Middle frontal gyrus (tissue), 1 donor: ENCODE data around the gene OR2V2.
"Not testable (repeated sequence)": the region's sequence is repeated elsewhere in the genome, so short reads cannot be mapped to it uniquely, and the experiment has no call there.

Experiments
- DNase-seq: peaks from one replicate; pipeline ENCODE4 v3.0.0-alpha.2; 2015; ENCODE audit warnings: low spot score; ENCODE audit errors: extremely low spot score

Gene OR2V2

DNA sequence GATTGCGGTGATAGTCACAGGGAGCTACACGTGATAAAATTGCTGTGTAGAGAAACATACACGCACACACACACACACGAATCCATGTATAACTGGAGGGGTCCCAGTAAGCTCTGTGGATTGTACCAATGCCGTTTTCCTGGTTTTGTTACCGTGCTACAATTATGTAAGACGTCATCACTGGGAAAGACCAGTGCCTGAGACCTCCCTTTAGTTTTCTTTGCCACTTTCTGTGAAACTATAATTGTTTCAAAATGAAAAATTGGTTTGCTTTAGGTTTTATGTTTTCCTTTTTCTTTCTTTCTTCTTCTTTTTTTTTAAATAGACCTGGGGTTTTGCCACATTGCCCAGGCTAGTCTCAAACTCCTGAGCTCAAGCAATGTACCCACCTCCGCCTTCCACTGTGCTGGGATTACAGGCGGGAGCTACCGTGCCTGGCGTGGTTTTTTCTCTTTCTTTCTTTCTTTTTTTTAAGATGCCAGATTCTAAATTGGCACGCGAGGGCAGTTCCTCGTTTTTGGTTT lies 21.3 kb downstream of the OR2V2 start:
- DNase-seq, result no peak

GRCh38 chr5:181169459-181170236 lies 22.3 kb downstream of the OR2V2 start:
- DNase-seq, result not testable (repeated sequence)

DNA sequence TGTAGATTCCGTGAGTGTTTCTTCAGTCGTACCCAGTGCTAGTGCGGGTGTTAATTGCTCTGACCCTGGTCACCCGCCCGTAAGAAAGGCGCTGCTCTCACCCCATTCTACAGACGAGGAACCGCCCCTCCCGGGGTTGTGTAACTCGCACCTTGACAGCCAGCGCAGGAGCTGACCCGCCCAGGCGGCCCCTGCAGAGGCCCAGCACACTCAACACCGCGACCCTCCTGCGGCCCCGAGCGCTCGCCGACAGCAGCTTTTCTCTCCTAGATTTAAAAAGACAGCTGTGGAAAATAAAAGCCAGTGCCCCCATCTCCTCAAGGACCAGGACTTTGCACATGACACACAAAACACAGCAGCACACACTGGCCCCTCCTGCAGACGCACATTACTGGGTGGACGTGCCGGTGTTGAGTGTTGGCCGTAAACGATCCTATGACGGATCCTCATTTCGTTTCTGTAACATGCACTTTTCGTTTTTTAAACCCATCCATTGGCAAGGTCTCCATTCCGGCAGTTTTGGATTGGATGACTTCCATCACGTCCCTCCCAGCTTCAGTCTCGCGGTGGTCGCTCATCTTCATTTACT lies 22.9 kb downstream of the OR2V2 start:
- no peak for DNase-seq

DNA sequence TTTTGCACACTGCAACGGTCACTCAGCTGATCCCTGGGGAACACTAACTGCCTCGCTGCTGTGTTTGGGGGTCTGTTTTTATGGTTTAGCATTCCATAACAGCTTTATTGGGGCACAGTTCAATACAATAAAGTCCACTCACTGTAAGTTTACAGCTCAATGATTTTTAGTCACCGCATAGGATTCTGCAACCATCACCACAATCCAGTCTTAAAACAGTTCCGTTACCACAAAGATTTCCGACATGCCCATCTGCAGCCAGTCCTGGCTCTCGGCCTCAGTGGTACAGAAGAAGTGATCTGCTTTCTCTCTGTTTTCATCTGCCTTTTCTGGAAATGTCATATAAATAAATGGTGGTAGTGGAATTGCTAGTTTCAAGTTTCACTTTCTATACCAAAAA lies 23.6 kb downstream of the OR2V2 start:
- DNase-seq, result no peak

DNA sequence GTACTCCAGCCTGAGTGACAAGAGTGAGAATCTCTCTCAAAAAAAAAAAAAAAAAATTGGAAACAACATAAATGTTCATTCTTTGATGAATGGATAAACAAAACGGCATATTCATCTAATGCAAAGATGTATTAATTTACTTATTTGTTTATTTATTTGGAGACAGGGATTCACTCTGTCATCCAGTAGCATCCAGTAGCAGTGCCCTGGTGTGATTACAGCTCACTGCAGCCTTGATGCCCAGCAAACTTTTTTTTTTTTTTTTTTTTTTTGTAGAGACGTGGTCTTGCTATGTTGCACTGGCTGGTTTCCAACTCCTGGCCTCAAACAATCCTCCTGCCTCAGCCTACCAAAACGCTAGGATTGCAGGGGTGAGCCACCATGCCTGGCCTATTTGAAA lies 24.4 kb downstream of the OR2V2 start:
- no peak for DNase-seq

DNA sequence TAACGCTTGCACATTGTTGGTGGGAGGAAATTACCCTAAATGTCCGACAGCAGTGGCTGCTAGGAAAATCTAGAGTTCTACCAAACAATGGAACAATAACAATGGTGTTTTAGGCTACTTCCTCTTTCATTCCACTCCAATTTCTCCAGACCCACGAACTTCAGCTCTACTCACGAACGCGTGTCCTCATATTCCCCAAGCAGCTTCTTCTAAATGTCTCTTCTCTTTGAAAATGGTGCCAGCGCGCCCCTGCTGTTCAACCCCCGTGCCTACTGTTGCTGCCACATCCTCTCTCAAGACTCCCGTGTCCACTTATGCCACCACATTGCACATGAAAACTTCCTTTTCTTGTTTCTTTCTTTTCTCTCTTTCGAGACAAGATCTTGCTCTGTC lies 25.6 kb downstream of the OR2V2 start:
- DNase-seq, result no peak

DNA sequence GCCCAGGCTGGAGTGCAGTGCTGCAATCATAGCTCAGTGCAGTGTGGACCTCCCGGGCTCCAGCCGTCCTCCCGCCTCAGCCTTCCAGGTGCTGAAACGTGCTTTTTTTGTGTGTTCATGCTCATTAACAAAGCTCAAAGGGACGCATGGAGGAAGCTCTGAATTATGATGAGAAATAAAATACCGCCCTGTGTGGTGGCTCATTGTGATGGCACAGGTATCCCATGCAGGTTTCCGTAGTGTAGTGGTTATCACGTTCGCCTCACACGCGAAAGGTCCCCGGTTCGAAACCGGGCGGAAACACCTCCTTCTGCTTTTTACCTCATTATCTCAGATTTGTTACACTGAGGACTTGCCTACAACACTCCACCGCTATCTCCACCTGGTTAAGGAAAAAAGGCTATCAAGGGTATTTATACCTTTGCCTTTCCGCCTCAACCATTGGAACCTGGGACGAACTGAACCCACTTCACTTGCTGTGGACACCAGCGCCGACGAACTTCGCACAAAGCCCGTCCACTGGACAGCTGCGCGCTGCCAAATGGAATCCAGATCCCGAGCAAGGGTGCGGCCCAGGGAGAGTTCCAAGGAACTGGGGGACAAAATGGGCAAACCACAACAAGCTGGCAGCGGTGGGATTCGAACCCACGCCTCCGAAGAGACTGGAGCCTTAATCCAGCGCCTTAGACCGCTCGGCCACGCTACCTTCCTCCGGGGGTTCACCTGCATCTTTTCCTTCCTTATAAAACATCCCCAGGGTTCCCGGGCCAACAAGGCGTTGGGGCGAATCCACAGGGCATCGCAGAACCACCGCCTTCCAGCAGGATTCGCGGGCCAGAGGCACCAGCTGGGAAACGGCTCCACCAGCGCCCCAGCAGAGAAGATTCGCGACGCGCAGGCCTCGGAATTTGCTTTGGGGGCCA lies 26.3 kb downstream of the OR2V2 start:
- DNase-seq, result no peak

GRCh38 chr5:181176254-181176952 lies 29.0 kb downstream of the OR2V2 start:
- DNase-seq, result no peak

GRCh38 chr5:181177559-181177958 lies 30.2 kb downstream of the OR2V2 start:
- DNase-seq, result not testable (repeated sequence)

DNA sequence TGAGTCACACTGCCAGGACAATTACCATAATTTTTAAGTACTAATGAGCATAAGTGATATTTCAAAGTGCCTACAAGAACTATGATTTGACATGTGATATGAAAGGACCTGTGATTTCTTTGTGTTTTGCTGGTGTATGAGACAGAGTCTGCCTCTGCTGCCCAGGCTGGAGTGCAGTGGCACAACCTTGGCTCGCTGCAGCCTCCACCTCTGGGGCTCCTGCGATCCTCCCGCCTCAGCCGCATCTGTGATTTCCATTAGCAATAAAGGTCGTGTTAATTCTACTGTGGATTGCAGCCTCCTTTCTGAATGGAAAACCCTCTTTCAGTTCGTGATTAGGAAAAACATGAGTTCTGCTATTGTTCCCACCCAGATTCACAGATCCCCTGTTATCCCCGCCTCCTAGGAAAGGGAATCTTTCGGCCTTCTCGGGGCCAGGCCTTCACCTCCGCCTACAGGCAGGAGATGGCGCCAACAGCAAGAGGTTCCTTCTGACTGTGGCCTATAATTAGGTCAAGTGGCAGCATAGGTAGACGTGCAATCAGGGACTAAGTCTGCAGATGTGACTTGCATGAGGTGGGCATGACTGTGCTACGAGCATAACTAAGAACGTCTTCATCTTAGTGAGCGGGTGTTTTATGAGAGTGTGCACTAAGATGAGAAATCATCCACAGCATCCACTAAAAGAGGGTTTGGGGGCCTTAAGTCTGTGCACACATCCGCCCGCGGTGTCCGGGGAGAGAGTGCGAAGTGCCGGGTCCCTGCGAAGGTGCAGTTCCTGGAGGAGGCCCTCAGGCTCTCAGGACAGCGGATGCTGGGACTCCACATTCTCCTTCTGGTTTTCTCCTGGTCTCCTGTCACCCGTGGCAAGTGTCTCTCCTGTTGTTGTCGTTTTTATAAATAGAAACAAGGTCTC lies 34.5 kb downstream of the OR2V2 start:
- DNase-seq, result no peak

- DNase-seq, result no peak
Observed at GRCh38 chr5:181182651-181183050, 35.3 kb downstream of the OR2V2 start.

DNA sequence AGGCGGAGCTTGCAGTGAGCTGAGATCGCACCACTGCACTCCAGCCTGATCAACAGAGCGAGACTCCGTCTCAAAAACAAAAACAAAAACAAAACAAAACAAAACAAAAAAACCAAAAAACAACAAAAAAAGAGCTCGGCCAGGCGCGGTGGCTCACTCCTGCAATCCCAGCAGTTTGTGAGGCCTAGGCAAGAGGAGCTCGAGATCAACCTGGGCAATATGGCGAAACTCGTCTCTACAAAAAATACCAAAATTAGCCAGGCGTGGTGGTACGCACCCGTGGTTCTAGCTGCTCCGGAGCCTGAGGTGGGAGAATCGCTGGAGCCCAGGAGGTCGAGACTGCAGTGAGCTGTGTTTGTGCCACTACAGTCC lies 37.4 kb downstream of the OR2V2 start:
- no peak for DNase-seq

DNA sequence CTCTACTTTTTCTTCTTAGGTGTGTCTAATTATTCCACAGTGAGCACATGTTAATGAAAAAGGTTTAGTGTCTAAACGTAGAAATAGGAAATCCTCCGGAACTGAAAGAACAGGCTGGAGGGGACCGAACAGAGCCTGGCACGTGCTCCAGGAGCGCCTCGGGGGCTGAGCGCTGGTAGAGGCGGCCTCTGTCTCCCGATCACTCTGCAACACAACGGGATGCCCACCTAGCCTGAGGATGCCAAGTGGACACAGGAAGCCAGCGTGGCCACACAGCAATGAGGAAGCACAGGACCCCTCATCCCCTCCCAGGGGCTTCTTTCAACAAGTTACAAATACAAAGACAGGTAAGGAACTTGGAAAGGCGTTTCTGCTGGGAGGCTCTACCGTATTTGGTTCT lies 38.2 kb downstream of the OR2V2 start:
- DNase-seq, result no peak

- no peak for DNase-seq
Observed at GRCh38 chr5:181186022-181186421, 38.6 kb downstream of the OR2V2 start.

GRCh38 chr5:181186986-181187499 lies 39.7 kb downstream of the OR2V2 start:
- DNase-seq, result no peak

GRCh38 chr5:181187500-181188213 lies 40.3 kb downstream of the OR2V2 start:
- no peak for DNase-seq

GRCh38 chr5:181188700-181189362 lies 41.4 kb downstream of the OR2V2 start:
- peak; percentile 81 for DNase-seq

DNA sequence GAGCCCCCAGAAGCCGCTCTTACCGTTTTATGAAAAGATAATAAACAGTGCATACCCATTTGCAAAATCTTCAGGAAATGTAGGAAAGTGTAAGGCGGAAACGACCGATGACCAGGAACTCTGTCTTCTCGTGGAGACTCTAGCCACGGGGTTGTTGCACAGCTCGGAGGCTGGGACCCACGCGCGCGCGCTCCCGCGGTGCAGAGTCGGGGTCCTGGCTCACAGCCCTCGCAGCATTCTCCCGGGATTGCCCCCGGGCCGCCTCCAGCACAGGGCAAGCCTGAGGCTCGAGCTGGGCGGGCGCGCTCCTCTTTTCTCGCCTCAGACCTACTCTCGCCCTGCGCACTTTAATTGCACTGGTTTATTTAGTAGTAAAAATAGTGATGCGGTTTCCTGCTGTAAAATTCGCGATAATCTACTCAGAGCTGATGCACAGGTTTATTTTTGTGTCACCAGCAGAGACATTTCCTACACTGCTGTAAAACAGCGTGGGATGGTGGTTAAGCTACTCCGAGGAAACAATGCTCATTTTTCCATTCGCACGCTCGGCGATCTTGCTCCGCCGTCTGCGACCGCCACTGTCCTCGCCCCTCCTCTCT lies 42.1 kb downstream of the OR2V2 start:
- DNase-seq, result no peak
